GM21381 (cell line): ENCODE measurements around the gene GXYLT1.
"Not testable (repeated sequence)": the region's sequence is repeated elsewhere in the genome, so short reads cannot be mapped to it uniquely, and the experiment has no call there.

Experiments used
- ATAC-seq: cut with Tn5 transposase; IDR thresholded peaks from one replicate; pipeline ENCODE4 v1.9.1; 2021; ENCODE audit warnings: mild to moderate bottlenecking, moderate library complexity; ENCODE audit not compliant: unreplicated experiment

Gene GXYLT1

GRCh38 chr12:42102720-42103119, 42.0 kb downstream of the GXYLT1 start:
- ATAC-seq = no peak

GRCh38 chr12:42099433-42099832, 45.2 kb downstream of the GXYLT1 start:
- no peak for ATAC-seq

GRCh38 chr12:42097971-42098370, 46.7 kb downstream of the GXYLT1 start:
- ATAC-seq = peak; percentile 92

- no peak for ATAC-seq
These were observed 50.4 kb downstream of the GXYLT1 start for GRCh38 chr12:42094277-42094676.

- no peak for ATAC-seq
These were observed 52.9 kb downstream of the GXYLT1 start for GRCh38 chr12:42091769-42092168.

GRCh38 chr12:42090899-42091298, 53.8 kb downstream of the GXYLT1 start:
- ATAC-seq = no peak

GRCh38 chr12:42086031-42086430, 58.6 kb downstream of the GXYLT1 start:
- no peak for ATAC-seq

- ATAC-seq = no peak
These were observed 59.1 kb downstream of the GXYLT1 start for GRCh38 chr12:42085594-42085993.

- ATAC-seq = no peak
These were observed 60.2 kb downstream of the GXYLT1 start for GRCh38 chr12:42084522-42084921.

GRCh38 chr12:42076976-42077375, 67.7 kb downstream of the GXYLT1 start:
- ATAC-seq = no peak

- no peak for ATAC-seq
These were observed 74.6 kb downstream of the GXYLT1 start for GRCh38 chr12:42070036-42070435.

- no peak for ATAC-seq
These were observed 85.5 kb downstream of the GXYLT1 start for GRCh38 chr12:42059127-42059526.

GRCh38 chr12:42056130-42056529, 88.5 kb downstream of the GXYLT1 start:
- peak; percentile 84 for ATAC-seq

GRCh38 chr12:42053456-42053855, 91.2 kb downstream of the GXYLT1 start:
- no peak for ATAC-seq

GRCh38 chr12:42048980-42049379, 95.7 kb downstream of the GXYLT1 start:
- ATAC-seq = not testable (repeated sequence)

GRCh38 chr12:42039577-42039976, 105.1 kb downstream of the GXYLT1 start:
- no peak for ATAC-seq

- ATAC-seq = no peak
These were observed 105.5 kb downstream of the GXYLT1 start for GRCh38 chr12:42039176-42039575.

GRCh38 chr12:42031847-42032564, 112.7 kb downstream of the GXYLT1 start:
- no peak for ATAC-seq
